Common myeloid progenitor, CD34-positive (primary cell): ENCODE results near the gene CCDC127.
"Not testable (repeated sequence)": the region's sequence is repeated elsewhere in the genome, so short reads cannot be mapped to it uniquely, and the experiment has no call there.

Source experiments
- CTCF ChIA-PET: fragments of 350-600 bp; sonication (Branson Sonifier 250); formaldehyde crosslinking; loops from one replicate; lab custom pipeline; 2021; ENCODE audit warnings: antibody characterized with exemption; lab: Charles Lee
- POLR2A ChIA-PET: fragments of 350-600 bp; sonication (Branson Sonifier 250); formaldehyde crosslinking; loops from one replicate; lab custom pipeline; 2021; ENCODE audit warnings: antibody characterized with exemption; lab: Charles Lee
- DNase-seq, 3 donors: peaks; one replicate each; pipeline versions ENCODE4 v3.0.0 to v3.0.0-alpha.2; 2013
- H3K27ac ChIP-seq, 2 experiments: 1 replicate in 1 of 2; 2 replicates in 1 of 2; pipeline ENCODE4 v1.7.0; 2013; ENCODE audit warnings: inconsistent platforms in 2 of 2, low read length in 2 of 2, mild to moderate bottlenecking in 2 of 2, low read depth in 1 of 2, moderate library complexity in 1 of 2; ENCODE audit not compliant: severe bottlenecking in 2 of 2, insufficient read depth in 1 of 2, poor library complexity in 1 of 2
- H3K27me3 ChIP-seq, 5 experiments: replicated peaks in 2 of 5; 1 replicate in 3 of 5; 2 replicates in 2 of 5; pipeline versions ENCODE4 v1.6.1 to v1.7.0; 2013; ENCODE audit warnings: low read length in 4 of 5, mild to moderate bottlenecking in 2 of 5, moderate library complexity in 2 of 5, inconsistent platforms in 1 of 5; ENCODE audit not compliant: insufficient read depth in 5 of 5, control insufficient read depth in 4 of 5
- H3K36me3 ChIP-seq, 4 experiments: 1 replicate in 2 of 4; 2 replicates in 2 of 4; pipeline versions ENCODE4 v1.6.1 to v1.7.0; 2013; ENCODE audit warnings: low read length in 3 of 4, control low read depth in 1 of 4, mild to moderate bottlenecking in 1 of 4; ENCODE audit not compliant: control insufficient read depth in 4 of 4, insufficient read depth in 4 of 4
- H3K4me1 ChIP-seq, 4 experiments: 1 replicate in 3 of 4; 2 replicates in 1 of 4; pipeline versions ENCODE4 v1.6.1 to v1.7.1; 2013; ENCODE audit warnings: low read length in 3 of 4, mild to moderate bottlenecking in 3 of 4, control low read depth in 1 of 4, inconsistent platforms in 1 of 4, moderate library complexity in 1 of 4; ENCODE audit not compliant: control insufficient read depth in 4 of 4, insufficient read depth in 4 of 4; ENCODE audit errors: control extremely low read depth in 1 of 4
- H3K4me3 ChIP-seq, 7 experiments: 1 replicate in 4 of 7; 2 replicates in 3 of 7; pipeline versions ENCODE4 v1.5.1 to v1.7.0; 2013; ENCODE audit warnings: mild to moderate bottlenecking in 7 of 7, low read length in 6 of 7, moderate library complexity in 6 of 7, inconsistent platforms in 2 of 7, low read depth in 2 of 7, control low read depth in 1 of 7; ENCODE audit not compliant: insufficient read depth in 4 of 7, control insufficient read depth in 1 of 7; ENCODE audit errors: extremely low read depth in 1 of 7
- H3K9me3 ChIP-seq, 5 experiments: 1 replicate in 4 of 5; 2 replicates in 1 of 5; pipeline versions ENCODE4 v1.6.1 to v1.7.1; 2013; ENCODE audit warnings: low read length in 4 of 5, mild to moderate bottlenecking in 2 of 5, inconsistent platforms in 1 of 5, low read depth in 1 of 5, moderate library complexity in 1 of 5; ENCODE audit not compliant: control insufficient read depth in 4 of 5, insufficient read depth in 2 of 5; ENCODE audit errors: control extremely low read depth in 1 of 5
- WGBS: methylation state at CpG from one replicate; pipeline ENCODE4 v1.1.5; 2013; ENCODE audit not compliant: insufficient coverage; 5-methylcytosine and 5-hydroxymethylcytosine counted together

Gene CCDC127

GRCh38 chr5:235527-235926 lies 17.6 kb upstream of the CCDC127 start:
- WGBS = 95% methylated on average over 4 of the region's 9 CpGs
- not testable (repeated sequence) for H3K9me3 ChIP-seq, H3K27ac ChIP-seq, DNase-seq, H3K4me3 ChIP-seq, H3K4me1 ChIP-seq, H3K27me3 ChIP-seq
- ChIA-PET POLR2A (interaction anchor here (1.4 kb wide), 1 partner anchor 36 kb away, joined by 4 read pairs; the partner anchor contains the start of gene PDCD6), CTCF (interaction anchor here (1.0 kb wide), 1 partner anchor 16 kb away, joined by 3 read pairs; no protein-coding TSS in a partner anchor)
- H3K36me3 ChIP-seq = peaks cover 13 to 80% (median 35%) of the 10 kb centered on the region in 4 experiments

- ChIA-PET CTCF (no interaction called here), POLR2A (interaction anchor here (1.4 kb wide), 1 partner anchor 37 kb away, joined by 4 read pairs; the partner anchor contains the start of gene PDCD6)
- Histone ChIP-seq H3K36me3 (peaks cover 13 to 81% (median 35%) of the 10 kb centered on the region in 4 experiments), H3K9me3 (no peaks in the 10 kb centered on the region), H3K4me1 (no peaks in the 10 kb centered on the region), H3K27ac (no peak overlapping the region), H3K27me3 (no peaks in the 10 kb centered on the region), H3K4me3 (no peak overlapping the region)
- DNase-seq = no peak
- WGBS = 95% methylated on average over 4 of the region's 8 CpGs
Observed at GRCh38 chr5:234450-234849, 16.5 kb upstream of the CCDC127 start.

GRCh38 chr5:233426-233825 lies 15.5 kb upstream of the CCDC127 start:
- H3K4me1 ChIP-seq, H3K27me3 ChIP-seq, CTCF ChIA-PET, H3K4me3 ChIP-seq, H3K9me3 ChIP-seq, DNase-seq, H3K27ac ChIP-seq, POLR2A ChIA-PET: not testable (repeated sequence)
- peaks cover 18 to 84% (median 39%) of the 10 kb centered on the region in 4 experiments for H3K36me3 ChIP-seq
- WGBS = 96% methylated on average over 18 of the region's 20 CpGs

GRCh38 chr5:231661-232060 lies 13.7 kb upstream of the CCDC127 start:
- 95% methylated on average over 13 of the region's 13 CpGs for WGBS
- Histone ChIP-seq H3K36me3 (peaks cover 23 to 88% (median 46%) of the 10 kb centered on the region in 4 experiments), H3K4me1 (no peaks in the 10 kb centered on the region), H3K4me3 (no peak overlapping the region), H3K27me3 (no peaks in the 10 kb centered on the region), H3K27ac (no peak overlapping the region), H3K9me3 (no peaks in the 10 kb centered on the region)
- POLR2A ChIA-PET = no interaction called here
- DNase-seq = no peak
- CTCF ChIA-PET = no interaction called here

GRCh38 chr5:230711-231110 lies 12.8 kb upstream of the CCDC127 start:
- no peak for DNase-seq
- ChIA-PET CTCF (no interaction called here), POLR2A (no interaction called here)
- Histone ChIP-seq H3K9me3 (no peaks in the 10 kb centered on the region), H3K27ac (no peak overlapping the region), H3K36me3 (peaks cover 24 to 91% (median 48%) of the 10 kb centered on the region in 4 experiments), H3K27me3 (no peaks in the 10 kb centered on the region), H3K4me1 (no peaks in the 10 kb centered on the region), H3K4me3 (no peak overlapping the region)
- WGBS = 98% methylated on average over 11 of the region's 14 CpGs

GRCh38 chr5:228886-229285 lies 10.9 kb upstream of the CCDC127 start:
- Histone ChIP-seq H3K27me3 (no peaks in the 10 kb centered on the region), H3K4me1 (no peaks in the 10 kb centered on the region), H3K27ac (no peak overlapping the region), H3K9me3 (no peaks in the 10 kb centered on the region), H3K36me3 (peaks cover 25 to 94% (median 50%) of the 10 kb centered on the region in 4 experiments), H3K4me3 (no peak overlapping the region)
- WGBS = 100% methylated on average over 2 of the region's 3 CpGs
- ChIA-PET POLR2A (no interaction called here), CTCF (no interaction called here)
- no peak for DNase-seq

GRCh38 chr5:227375-227774 lies 9.4 kb upstream of the CCDC127 start:
- peaks cover 23 to 80% (median 45%) of the 10 kb centered on the region in 4 experiments for H3K36me3 ChIP-seq
- H3K27me3 ChIP-seq, H3K4me3 ChIP-seq, CTCF ChIA-PET, H3K27ac ChIP-seq, POLR2A ChIA-PET, H3K9me3 ChIP-seq, H3K4me1 ChIP-seq, DNase-seq: not testable (repeated sequence)
- WGBS = 100% methylated on average over 6 of the region's 17 CpGs
